HepG2 (cell line): ENCODE results near the gene CLDN15. TPM values are rescaled to one million over a fixed set of nuclear protein-coding genes. Genes with fewer than 3 reads are reported as not detected.

Source experiments
- ASH2L ChIP-seq: fragments of 300-600, 200-600 bp; sonication (generic); IDR thresholded peaks from 2 replicates; pipeline ENCODE4 v1.7.0; 2017; ENCODE audit warnings: low read depth, mild to moderate bottlenecking, moderate library complexity, mixed read lengths, low read length; ENCODE audit not compliant: insufficient read length
- FOXA3 ChIP-seq: IDR thresholded peaks from 2 replicates; pipeline ENCODE4 v1.6.1; 2016; ENCODE audit warnings: missing genetic modification reagents, missing compliant biosample characterization
- HCFC1 ChIP-seq: fragments of 150-350 bp; IDR thresholded peaks from 2 replicates; pipeline ENCODE4 v1.6.1; 2014; ENCODE audit warnings: low read depth, low read length
- HOXA5 ChIP-seq: sonication (generic); formaldehyde crosslinking; IDR thresholded peaks from 2 replicates; pipeline ENCODE4 v1.4.0; 2020; ENCODE audit warnings: missing genetic modification reagents
- MXD1 ChIP-seq: sonication (generic); formaldehyde crosslinking; IDR thresholded peaks from 2 replicates; pipeline ENCODE4 v1.4.0; 2020; ENCODE audit warnings: mild to moderate bottlenecking, missing genetic modification reagents
- NCOA5 ChIP-seq: sonication (generic); formaldehyde crosslinking; IDR thresholded peaks from 2 replicates; pipeline ENCODE4 v1.4.0; 2020; ENCODE audit warnings: missing genetic modification reagents
- PHF5A ChIP-seq: IDR thresholded peaks from one replicate; pipeline ENCODE4 v1.6.1; 2018; ENCODE audit warnings: low read depth, missing genetic modification reagents; ENCODE audit not compliant: unreplicated experiment
- RARA ChIP-seq: IDR thresholded peaks from 2 replicates; pipeline ENCODE4 v1.6.1; 2016; ENCODE audit warnings: missing genetic modification reagents, missing compliant biosample characterization
- REL ChIP-seq: sonication (generic); formaldehyde crosslinking; conservative IDR thresholded peaks from 2 replicates; pipeline ENCODE4 v1.8.0; 2022; ENCODE audit warnings: mild to moderate bottlenecking, missing genetic modification reagents, moderate library complexity
- SALL1 ChIP-seq: sonication (generic); formaldehyde crosslinking; IDR thresholded peaks from 2 replicates; pipeline ENCODE4 v1.8.0; 2022; ENCODE audit warnings: mild to moderate bottlenecking, missing genetic modification reagents
- SAP130 ChIP-seq: IDR thresholded peaks from 2 replicates; pipeline ENCODE4 v1.6.1; 2016; ENCODE audit warnings: low read depth
- SIX1 ChIP-seq: sonication (generic); formaldehyde crosslinking; IDR thresholded peaks from 2 replicates; pipeline ENCODE4 v1.4.0; 2020; ENCODE audit warnings: missing genetic modification reagents, borderline replicate concordance
- SPEN ChIP-seq: sonication (generic); formaldehyde crosslinking; IDR thresholded peaks from 2 replicates; pipeline ENCODE4 v1.5.1; 2020; ENCODE audit warnings: low read depth, mild to moderate bottlenecking, missing genetic modification reagents
- ZBTB26 ChIP-seq: IDR thresholded peaks from 2 replicates; pipeline ENCODE4 v1.6.1; 2016; ENCODE audit warnings: missing compliant biosample characterization, missing genetic modification reagents, borderline replicate concordance
- ZFP36 ChIP-seq: fragments of 150-350 bp; IDR thresholded peaks from 2 replicates; pipeline ENCODE4 v1.6.1; 2018; ENCODE audit warnings: borderline replicate concordance, low read length, low read depth; ENCODE audit not compliant: partially characterized antibody
- ZNF138 ChIP-seq: sonication (generic); formaldehyde crosslinking; IDR thresholded peaks from 2 replicates; pipeline ENCODE4 v1.5.0; 2020; ENCODE audit warnings: mild to moderate bottlenecking, low read depth, missing genetic modification reagents
- ZNF180 ChIP-seq: sonication (generic); formaldehyde crosslinking; IDR thresholded peaks from 2 replicates; pipeline ENCODE4 v1.4.0; 2020; ENCODE audit warnings: low read depth, missing genetic modification reagents, borderline replicate concordance
- ZNF331 ChIP-seq: sonication (generic); formaldehyde crosslinking; IDR thresholded peaks from 2 replicates; pipeline ENCODE4 v1.4.0; 2020; ENCODE audit warnings: missing genetic modification reagents
- ZNF558 ChIP-seq: sonication (generic); formaldehyde crosslinking; IDR thresholded peaks from 2 replicates; pipeline ENCODE4 v1.9.0; 2022; ENCODE audit warnings: mild to moderate bottlenecking, missing genetic modification reagents, borderline replicate concordance
- ZNF737 ChIP-seq: sonication (generic); formaldehyde crosslinking; IDR thresholded peaks from 2 replicates; pipeline ENCODE4 v1.5.0; 2020; ENCODE audit warnings: missing genetic modification reagents, mild to moderate bottlenecking, borderline replicate concordance
- ZNF883 ChIP-seq: sonication (generic); formaldehyde crosslinking; IDR thresholded peaks from 2 replicates; pipeline ENCODE4 v1.5.1; 2020; ENCODE audit warnings: mild to moderate bottlenecking, missing genetic modification reagents; ENCODE audit errors: not compliant biosample characterization
- polyA plus RNA-seq, 8 experiments: library from polyadenylated mRNA; depleted of rRNA in 3 of 8; stranded (reverse) in 7 of 8; unstranded in 1 of 8; fragments of >200 nt; fragmentation: Illumina TruSeq in 4 of 8; extraction: Trizol in 4 of 8; gene quantifications; 2 replicates each; pipeline versions ENCODE4 v1.2.1 to v1.2.3, GENCODE V29; 2011 to 2016; ENCODE audit warnings: low read depth in 4 of 8, missing spikeins in 1 of 8, mixed read lengths in 1 of 8; ENCODE audit not compliant: insufficient read depth in 1 of 8
- total RNA-seq, 5 experiments: library from RNA; depleted of rRNA; stranded (reverse); fragments of >200 nt; fragmentation: Illumina TruSeq; extraction: Trizol; gene quantifications; 2 replicates each; pipeline ENCODE4 v1.2.3, GENCODE V29; 2016; ENCODE audit warnings: low read depth in 1 of 5
- TF ChIP-seq, protein P1 (sequence below): sonication (generic); formaldehyde crosslinking; IDR thresholded peaks from 2 replicates; pipeline ENCODE4 v1.5.1; 2020; ENCODE audit warnings: mild to moderate bottlenecking, missing genetic modification reagents, borderline replicate concordance
- TF ChIP-seq, protein P2 (sequence below): sonication (generic); formaldehyde crosslinking; IDR thresholded peaks from 2 replicates; pipeline ENCODE4 v1.8.0; 2022; ENCODE audit warnings: mild to moderate bottlenecking, missing genetic modification reagents
- TF ChIP-seq, protein P3 (sequence below): IDR thresholded peaks from 2 replicates; pipeline ENCODE4 v1.6.1; 2016

The CLDN15 gene
- total and polyA plus RNA-seq, 2 of the 13 experiments (the other 11 are each of a cell fraction or from before 2014, with no cell fraction given), result 7.1 to 17.8 TPM

GRCh38 chr7:101216860-101217387, 20.7 kb downstream of the CLDN15 start (continued):
- TF ChIP-seq, protein P1, sequence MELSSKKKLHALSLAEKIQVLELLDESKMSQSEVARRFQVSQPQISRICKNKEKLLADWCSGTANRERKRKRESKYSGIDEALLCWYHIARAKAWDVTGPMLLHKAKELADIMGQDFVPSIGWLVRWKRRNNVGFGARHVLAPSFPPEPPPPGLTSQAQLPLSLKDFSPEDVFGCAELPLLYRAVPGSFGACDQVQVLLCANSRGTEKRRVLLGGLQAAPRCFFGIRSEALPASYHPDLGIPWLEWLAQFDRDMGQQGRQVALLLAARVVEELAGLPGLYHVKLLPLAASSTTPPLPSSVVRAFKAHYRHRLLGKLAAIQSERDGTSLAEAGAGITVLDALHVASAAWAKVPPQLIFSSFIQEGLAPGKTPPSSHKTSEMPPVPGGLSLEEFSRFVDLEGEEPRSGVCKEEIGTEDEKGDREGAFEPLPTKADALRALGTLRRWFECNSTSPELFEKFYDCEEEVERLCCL (CRISPR knock-in tag), result no peak
- TF ChIP-seq ZFP36, result no peak
- TF ChIP-seq SAP130 (CRISPR knock-in tag), result no peak
- TF ChIP-seq HOXA5 (CRISPR knock-in tag), result no peak; the same call in 1 of the 2 replicates
- no peak for TF ChIP-seq PHF5A
- no peak for TF ChIP-seq ZNF180
- TF ChIP-seq HCFC1, result no peak
- TF ChIP-seq ZNF331 (CRISPR knock-in tag), result no peak
- no peak; the same call in 1 of the 2 replicates for TF ChIP-seq ZNF558 (CRISPR knock-in tag)
- no peak for TF ChIP-seq ZNF737
- TF ChIP-seq RARA (CRISPR knock-in tag), result no peak
- TF ChIP-seq MXD1 (CRISPR knock-in tag), result no peak
- no peak for TF ChIP-seq SPEN (CRISPR knock-in tag)
- TF ChIP-seq, protein P2, sequence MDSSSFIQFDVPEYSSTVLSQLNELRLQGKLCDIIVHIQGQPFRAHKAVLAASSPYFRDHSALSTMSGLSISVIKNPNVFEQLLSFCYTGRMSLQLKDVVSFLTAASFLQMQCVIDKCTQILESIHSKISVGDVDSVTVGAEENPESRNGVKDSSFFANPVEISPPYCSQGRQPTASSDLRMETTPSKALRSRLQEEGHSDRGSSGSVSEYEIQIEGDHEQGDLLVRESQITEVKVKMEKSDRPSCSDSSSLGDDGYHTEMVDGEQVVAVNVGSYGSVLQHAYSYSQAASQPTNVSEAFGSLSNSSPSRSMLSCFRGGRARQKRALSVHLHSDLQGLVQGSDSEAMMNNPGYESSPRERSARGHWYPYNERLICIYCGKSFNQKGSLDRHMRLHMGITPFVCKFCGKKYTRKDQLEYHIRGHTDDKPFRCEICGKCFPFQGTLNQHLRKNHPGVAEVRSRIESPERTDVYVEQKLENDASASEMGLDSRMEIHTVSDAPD (CRISPR knock-in tag), result no peak
- no peak for TF ChIP-seq SIX1
- TF ChIP-seq ZNF883 (CRISPR knock-in tag), result no peak
- 0 out of 2 replicates have a peak, but pooled peaks have one; percentile 39 for TF ChIP-seq REL (CRISPR knock-in tag)
- TF ChIP-seq ZNF138 (CRISPR knock-in tag), result no peak; the same call in 1 of the 2 replicates
- TF ChIP-seq NCOA5 (CRISPR knock-in tag), result no peak
- TF ChIP-seq SALL1 (CRISPR knock-in tag), result no peak
- no peak for TF ChIP-seq ASH2L
- no peak for TF ChIP-seq ZBTB26 (CRISPR knock-in tag)
- TF ChIP-seq, protein P3, sequence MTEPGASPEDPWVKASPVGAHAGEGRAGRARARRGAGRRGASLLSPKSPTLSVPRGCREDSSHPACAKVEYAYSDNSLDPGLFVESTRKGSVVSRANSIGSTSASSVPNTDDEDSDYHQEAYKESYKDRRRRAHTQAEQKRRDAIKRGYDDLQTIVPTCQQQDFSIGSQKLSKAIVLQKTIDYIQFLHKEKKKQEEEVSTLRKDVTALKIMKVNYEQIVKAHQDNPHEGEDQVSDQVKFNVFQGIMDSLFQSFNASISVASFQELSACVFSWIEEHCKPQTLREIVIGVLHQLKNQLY (CRISPR knock-in tag), result no peak
- TF ChIP-seq FOXA3 (CRISPR knock-in tag), result no peak
